ENCODE data around the gene PLD6.

- TF ChIP-seq CTCF (conservative IDR thresholded peaks at IDR 0.05; ENCODE audit: low read length) (no peak), EZH2phosphoT487 (IDR thresholded peaks at IDR 0.05; ENCODE audit: borderline replicate concordance) (no peak)
Observed at GRCh38 chr17:17226451-17227265, 20.5 kb upstream of the PLD6 start.

Measured in Loucy (cell line).